GM19351 (cell line): ENCODE measurements around the gene SLC1A2.

Experiments used
- ATAC-seq: cut with Tn5 transposase; IDR thresholded peaks from one replicate; pipeline ENCODE4 v1.9.1; 2021; ENCODE audit warnings: mild to moderate bottlenecking, moderate library complexity; ENCODE audit not compliant: unreplicated experiment

SLC1A2 gene

DNA sequence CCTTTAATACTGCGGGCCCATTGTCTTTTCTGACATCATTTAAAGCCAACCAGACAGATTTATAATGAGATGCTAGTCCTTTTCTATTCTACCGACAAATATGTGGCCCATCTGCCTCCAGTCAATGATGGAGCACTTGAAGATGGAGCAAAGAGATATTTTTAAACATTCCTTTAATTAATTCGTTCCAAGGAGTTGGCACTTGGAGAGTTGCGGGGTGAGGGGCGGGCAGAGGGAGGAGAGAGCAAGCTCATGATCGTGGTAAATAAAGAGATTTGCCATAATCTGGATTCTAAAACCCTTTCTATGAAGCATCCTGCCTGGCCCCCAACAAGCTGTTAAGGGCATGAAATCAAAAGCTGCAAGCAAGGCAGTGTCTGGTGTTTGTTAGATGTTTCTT is 5.0 kb downstream of the SLC1A2 start:
- ATAC-seq = no peak

GRCh38 chr11:35413598-35413997 is 5.8 kb downstream of the SLC1A2 start:
- no peak for ATAC-seq

- ATAC-seq = no peak
Observed at GRCh38 chr11:35412285-35412684, 7.1 kb downstream of the SLC1A2 start.

DNA sequence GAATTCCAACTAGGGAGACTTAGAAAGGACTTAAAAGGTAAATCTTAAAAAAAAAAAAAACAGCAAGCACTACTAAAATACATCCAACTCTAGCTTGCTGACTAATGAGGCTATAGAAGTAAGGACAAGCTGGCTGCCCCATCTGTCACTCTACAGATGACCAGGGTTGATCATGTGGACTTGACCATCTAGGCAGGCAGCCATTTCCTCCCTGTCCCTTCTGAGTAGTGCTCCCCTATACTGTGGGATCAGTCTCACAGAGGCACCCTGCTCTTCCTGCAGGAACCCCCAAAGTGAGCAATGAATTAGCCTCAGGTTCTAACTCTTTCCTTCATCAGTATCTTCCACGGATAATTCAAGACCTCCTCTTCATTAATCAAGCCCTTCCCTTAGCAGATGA is 12.3 kb downstream of the SLC1A2 start:
- no peak for ATAC-seq

GRCh38 chr11:35404388-35404775 is 15.0 kb downstream of the SLC1A2 start:
- ATAC-seq = no peak

GRCh38 chr11:35403765-35404387 is 15.5 kb downstream of the SLC1A2 start:
- no peak for ATAC-seq

- ATAC-seq = no peak
Observed at GRCh38 chr11:35402751-35403660, 16.4 kb downstream of the SLC1A2 start.

GRCh38 chr11:35398881-35399280 is 20.5 kb downstream of the SLC1A2 start:
- ATAC-seq = no peak

DNA sequence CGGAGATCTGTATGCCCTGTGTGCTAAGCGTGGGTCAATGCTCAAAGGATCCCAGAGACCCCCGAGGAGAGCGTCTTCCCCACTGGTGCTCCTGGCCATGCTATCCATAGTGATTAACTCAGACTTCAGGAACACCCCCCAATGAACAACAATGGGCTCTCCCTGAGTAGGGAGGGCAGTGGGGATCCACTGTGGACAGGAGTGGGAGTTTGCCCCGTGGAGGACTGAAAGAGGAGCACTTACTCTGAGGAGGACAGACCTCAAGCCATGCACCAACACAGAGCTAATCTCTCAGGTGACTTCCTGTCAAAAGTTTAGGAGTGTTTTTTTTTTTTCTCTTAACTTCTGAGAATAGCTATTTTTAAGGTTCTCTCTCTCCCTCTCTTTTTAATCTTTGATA is 24.4 kb downstream of the SLC1A2 start:
- no peak for ATAC-seq

- no peak for ATAC-seq
Observed at GRCh38 chr11:35393098-35393497, 26.3 kb downstream of the SLC1A2 start.

DNA sequence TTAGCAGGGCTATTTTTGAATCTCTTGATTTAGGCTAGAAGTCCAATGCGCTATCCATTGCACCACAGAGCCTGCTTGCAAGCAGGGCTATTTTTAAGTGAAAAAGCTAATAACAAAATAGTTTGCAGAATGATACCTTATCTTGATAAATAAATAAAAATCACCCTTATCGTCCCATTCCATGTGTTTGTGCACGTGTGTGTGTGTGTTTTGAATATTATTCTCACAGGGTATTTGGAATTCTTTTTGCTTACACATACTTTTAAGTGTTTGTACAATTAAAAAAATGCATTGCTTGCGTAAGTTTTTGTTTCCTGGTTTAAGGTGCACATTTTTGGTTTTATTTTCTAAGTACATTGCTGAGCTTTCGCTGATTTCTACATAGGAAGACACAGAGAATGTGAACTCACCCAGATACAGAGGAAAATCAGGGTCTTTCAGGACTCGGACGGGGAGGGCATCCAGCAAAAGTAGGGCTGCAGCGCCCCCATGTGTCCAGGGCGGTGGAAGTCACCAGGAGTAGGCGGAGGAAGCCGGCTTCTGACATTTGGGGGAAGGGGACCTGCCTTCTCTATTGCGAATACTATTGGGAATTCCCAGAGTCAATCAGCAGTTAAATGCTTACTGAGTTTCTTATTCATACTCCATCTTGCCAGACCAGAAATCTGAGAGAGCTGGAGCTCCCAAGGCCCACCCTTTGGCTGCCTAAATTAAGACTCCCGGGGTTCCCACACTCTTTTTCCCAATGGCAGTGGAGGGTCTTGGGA is 27.3 kb downstream of the SLC1A2 start:
- ATAC-seq = peak; percentile 34

DNA sequence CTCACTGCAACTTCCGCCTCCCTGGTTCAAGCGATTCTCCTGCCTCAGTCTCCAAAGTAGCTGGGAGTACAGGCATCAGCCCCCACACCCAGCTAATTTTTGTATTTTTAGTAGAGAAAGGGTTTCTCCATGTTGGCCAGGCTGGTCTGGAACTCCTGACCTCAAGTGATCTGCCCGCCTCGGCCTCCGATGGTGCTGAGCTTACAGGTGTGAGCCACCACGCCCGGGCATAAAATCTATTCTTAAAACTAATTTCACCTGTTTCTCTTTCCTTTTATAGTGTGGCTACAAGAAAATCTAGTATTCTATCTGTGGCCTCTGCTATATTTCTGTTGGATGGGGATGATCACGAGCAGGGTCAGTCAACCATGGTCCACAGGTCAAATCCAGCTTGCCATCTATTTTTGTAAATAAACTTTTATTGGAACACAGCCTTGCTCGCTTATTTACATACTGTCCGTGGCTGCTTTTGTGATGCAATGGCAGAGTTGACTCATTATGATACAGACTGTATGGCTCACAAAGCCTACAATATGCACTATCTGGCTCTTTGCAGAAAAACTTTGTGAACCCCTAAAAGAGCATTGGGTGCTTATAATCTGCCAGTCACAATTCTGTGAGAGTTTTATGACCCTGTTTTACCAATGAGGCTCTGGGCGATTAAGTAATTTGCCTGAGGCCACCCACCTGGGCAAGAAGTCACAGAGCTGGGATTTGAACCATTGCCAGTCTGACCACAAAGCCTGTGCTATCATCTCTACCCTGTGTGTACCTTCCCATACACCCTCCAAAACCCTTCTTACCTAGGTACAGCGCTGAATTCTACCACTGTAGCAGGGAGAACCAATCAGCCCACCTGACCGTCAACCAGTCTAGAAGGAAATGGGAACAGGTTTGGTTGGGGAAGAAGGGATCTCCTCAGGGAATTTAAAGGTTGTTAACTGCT is 28.3 kb downstream of the SLC1A2 start:
- ATAC-seq = peak; percentile 94

- ATAC-seq = peak; percentile 32
Observed at GRCh38 chr11:35389897-35390465, 29.4 kb downstream of the SLC1A2 start.

DNA sequence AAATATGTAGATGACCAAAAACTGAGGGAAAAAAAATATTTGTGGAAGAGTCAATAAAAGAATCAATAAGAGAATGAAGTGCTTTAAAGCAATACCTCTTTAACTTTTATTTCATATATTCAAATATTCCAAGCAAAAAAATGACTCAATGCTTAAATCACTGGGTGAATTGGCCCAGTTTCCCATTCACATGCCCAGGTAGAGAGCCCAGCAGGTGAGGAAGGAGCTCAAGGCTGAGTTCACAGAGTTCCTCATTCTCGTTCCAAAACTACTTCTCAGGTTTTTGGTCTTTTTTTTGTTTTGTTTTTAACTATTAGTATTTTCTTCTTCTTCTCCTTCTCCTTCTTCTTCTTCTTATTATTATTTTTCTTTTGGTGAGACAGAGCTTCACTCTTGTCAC is 30.2 kb downstream of the SLC1A2 start:
- ATAC-seq = no peak

GRCh38 chr11:35388061-35388460 is 31.3 kb downstream of the SLC1A2 start:
- ATAC-seq = no peak

DNA sequence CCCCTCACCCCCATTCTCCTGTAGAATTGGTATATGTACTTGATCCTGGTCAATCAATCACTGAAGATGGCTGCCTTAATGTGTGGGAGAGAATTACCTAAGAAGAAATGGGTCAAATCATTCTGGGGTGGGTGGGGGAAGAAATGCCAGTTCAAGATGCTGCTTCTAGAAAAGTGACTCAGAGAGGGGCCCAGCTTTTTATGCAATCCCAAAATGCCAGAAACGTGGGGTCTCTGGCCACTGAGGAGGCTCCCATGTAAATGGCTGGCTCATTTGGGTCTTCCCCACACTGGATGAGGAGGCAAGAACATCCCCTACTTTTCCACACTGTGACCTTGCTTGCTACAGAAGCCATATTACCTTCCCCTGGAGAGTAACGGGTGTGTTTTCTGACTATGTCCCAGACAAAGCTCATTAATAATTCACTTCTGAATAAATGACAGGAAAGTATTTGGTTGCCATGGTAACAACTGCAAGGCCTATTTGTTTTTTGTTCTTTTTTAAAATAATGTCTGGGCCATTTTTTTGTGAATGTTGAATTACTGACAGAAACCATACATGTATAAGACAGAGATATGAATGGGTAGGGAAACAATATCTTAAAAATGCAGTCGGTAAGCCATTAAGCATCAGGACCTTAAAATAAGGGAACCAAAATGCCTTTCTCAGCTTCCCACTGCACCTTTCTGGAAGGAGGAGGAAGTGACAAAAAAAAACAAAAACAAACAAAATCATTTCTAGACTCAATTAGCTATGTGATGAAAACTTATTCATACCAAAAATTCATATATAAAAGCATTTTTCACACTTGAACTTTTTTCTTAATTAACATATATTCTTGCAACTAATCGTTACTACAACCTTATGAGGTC is 32.0 kb downstream of the SLC1A2 start:
- no peak for ATAC-seq

DNA sequence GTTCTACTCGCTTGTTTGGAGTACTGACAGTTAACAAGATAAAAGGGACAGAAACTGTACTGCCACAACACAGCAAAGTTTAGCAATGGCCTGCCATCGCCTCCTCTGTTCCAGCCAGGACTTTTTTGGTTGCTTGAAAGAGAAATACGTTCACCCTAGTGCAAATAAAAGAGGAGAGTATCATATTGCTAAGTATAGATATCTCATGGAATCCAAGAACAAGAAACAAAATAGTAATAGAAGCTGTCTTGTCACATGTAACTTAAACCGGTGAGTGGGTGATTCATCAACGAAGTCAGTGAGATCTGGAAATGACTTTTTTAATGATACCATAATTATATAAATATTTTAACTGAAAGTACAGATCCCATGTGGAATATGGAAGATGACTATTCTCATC is 35.4 kb downstream of the SLC1A2 start:
- ATAC-seq = no peak

DNA sequence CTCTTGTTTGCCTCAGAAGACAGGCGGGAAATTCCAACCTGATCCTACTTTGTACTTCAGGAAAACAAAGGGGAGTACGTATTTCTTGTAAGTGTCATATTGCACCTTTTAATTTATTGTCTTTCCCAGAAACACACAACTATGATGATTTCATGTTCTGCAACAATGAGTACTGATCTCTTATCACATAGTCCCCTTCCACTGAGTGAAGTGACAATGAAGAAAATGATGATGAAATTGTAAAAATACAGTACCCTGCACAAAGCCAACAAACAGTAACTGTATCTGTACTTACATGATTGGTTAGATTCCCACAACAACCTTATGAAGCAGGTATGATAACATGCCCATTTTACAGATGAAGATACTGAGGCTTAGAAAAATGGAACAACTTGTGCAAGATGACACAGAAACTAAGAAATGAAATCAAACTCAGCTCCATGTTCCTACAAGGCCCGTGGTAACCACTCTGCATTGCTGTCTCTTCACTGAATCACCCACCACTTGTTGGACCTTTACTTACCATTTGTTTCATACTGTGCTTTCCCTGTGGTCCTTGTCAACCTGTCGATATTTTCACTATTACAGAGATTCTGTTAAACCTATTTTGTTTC is 37.5 kb downstream of the SLC1A2 start:
- ATAC-seq = no peak

GRCh38 chr11:35380603-35381002 is 38.8 kb downstream of the SLC1A2 start:
- no peak for ATAC-seq
